HG03045 (cell line): ENCODE results near the gene CDKL2.
A peak's percentile ranks its signal among the peaks of the same experiment; 100 is the strongest.
"Not testable (repeated sequence)": the region's sequence is repeated elsewhere in the genome, so short reads cannot be mapped to it uniquely, and the experiment has no call there.

Experiments
- ATAC-seq: cut with Tn5 transposase; IDR thresholded peaks from one replicate; pipeline ENCODE4 v1.9.1; 2021; ENCODE audit warnings: mild to moderate bottlenecking, moderate library complexity; ENCODE audit not compliant: unreplicated experiment

Gene CDKL2

GRCh38 chr4:75630174-75630936 is at the start of gene CDKL2:
Gene CDKL2 (minus strand): TSS chr4:75630528. CDS start chr4:75625988, 4,540 bp downstream.
- peak; percentile 100 for ATAC-seq

DNA sequence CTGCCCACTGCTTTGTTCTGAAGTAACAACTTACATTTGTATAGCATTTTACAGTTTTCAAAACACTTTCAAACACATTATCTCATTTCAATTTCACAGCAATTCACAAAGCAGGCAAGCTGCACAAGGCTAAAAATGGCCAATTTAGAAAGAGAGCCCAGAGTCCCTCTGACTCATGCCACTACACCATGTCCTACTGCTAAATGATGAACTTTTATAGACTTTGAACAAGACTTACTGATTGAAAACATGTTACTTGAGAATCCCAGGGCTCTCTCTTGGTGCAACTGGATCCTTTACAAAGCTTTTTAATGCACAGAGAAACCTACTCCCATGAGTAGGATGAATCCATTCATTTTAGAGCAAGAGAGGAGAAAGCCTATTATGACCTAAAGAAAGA is 48.6 kb upstream of the CDKL2 start:
- ATAC-seq: no peak

DNA sequence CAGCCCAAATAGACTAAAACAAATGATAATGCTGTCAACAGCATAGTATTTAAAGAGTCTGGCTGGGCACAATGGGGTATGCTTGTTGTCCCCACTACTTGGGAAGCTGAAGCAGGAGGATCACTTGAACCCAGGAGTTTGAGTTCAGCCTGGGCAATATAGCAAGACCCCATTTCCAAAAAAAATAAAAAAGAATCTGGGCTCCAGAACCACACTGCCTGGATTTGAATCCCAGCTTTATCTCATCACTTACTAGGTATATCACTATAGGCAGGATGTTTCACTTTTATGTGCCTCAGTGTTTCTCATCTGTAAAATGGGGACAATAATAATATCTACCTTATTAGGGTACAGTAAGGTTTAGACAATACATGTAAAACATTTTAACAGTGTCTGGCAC is 48.1 kb upstream of the CDKL2 start:
- ATAC-seq: no peak

- ATAC-seq: no peak
These were observed 44.7 kb upstream of the CDKL2 start for GRCh38 chr4:75675004-75675531.

- no peak for ATAC-seq
These were observed 43.6 kb upstream of the CDKL2 start for GRCh38 chr4:75673959-75674328.

DNA sequence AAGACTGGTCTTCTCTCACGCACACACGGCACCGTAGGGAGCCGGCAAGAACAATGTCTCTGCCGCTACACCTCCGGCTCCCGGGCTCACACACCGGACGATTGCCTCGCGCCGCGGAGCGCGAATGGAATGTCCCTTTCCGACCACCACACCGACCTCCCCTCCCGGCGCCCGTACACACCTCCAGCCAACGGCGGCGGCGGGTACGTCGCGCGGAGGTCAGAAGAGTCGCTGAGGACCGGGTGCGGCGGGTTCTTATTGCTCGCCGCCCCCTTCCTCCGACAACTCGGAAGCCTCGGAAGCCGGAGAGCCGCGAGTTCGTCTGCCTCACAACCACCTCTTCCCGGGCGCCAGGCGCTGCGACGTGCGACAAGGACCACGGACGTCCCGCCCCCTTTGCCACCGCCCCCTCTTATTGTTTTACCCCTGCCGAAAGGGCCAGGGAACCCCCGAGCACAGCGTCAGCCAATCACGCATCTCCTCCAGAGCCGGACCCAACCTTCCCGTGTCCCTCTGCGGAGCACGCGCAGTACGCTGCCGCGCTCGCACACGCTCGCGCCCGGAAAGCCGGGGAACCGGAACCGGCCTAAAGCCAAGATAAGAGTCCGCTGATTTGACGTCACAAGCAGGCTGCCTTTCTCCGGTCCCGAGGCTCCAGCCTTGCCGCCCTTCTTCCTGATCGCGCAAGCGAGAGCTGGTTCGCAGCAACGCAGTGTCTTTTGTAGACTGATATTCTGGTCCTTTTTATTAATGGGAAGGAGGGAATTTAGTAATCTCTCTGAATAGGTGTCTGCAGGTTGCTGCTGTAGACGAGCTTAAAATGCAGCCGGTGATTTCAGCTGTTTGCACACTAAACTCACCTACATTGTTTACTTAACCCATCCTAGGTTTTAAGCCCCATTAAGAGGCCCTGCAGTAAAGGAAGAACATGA is 43.0 kb upstream of the CDKL2 start, which contains the start of gene G3BP2:
Gene G3BP2 (minus strand): TSS at position 385 of the 932 bp plus-strand sequence. CDS start 11,386 bp downstream, outside the sequence.
- ATAC-seq: peak; percentile 95

- peak; percentile 24 for ATAC-seq
These were observed 42.2 kb upstream of the CDKL2 start for GRCh38 chr4:75672461-75673026.

DNA sequence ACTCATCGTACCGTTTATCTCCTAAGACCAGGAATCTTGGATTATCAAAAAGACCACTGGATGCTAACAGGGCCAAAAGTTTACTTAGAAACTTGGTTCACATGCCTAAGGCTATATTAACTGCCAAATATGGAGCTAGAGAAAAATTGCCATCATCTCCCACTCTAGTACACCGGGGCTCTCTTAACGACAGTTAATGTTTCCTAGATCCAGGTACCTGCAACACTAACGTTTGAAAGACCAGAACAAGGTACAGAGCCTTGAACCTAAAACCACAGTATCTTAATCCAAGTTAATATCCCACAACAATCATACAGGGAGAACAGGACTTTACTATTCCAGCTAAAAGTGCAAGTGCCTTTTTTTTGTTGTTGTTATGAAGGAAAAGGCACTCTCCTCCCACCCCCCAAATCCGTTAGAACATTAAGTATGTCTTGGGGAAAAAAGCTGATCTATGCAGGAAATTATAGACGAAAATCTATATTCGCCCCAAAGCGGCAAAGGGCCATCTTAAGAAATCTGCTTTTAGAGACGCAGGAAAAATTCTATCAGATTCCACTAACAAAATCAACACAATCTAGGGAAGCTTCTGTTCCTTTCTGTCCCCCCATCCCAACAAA is 41.6 kb upstream of the CDKL2 start:
- ATAC-seq: no peak

GRCh38 chr4:75668596-75668995 is 38.3 kb upstream of the CDKL2 start:
- ATAC-seq: no peak

GRCh38 chr4:75667636-75668035 is 37.3 kb upstream of the CDKL2 start:
- not testable (repeated sequence) for ATAC-seq

DNA sequence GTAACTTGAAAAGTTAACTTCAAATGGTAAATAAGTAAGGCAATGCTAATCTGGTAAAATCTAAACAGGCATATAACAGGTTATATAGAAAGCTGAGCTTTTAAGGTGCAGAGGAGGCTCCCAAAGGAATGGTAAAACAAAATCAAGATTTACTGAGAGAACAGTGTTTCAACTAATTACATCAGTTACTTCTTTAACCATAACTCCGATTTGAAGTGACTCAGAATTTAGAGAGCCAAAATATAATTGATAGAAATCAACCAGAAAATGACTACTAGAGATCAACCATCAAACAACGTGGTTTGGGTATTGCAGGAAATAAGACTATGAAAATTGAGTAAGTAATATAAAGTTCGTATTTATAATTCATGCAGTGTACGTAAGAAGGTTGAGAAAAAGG is 36.0 kb upstream of the CDKL2 start:
- ATAC-seq: no peak

GRCh38 chr4:75664604-75665003 is 34.3 kb upstream of the CDKL2 start:
- ATAC-seq: not testable (repeated sequence)

DNA sequence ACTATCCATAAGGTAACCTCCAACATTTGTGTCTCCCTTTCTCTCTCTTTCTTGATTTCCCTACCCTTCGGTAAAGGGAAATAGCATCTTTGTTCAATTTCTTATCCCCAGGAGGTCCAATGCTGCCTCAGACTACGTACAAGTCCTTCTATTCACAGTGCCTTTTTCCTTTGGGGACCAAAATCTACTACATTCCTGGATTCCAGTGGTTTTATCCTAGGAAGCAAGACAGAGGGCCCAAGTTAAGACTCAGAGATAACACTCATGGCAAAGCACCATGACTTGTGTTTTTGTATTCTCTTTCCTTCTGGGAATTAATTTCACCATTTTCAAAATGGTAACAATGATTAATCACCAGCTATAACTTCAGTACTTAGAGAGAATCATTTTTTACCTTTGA is 32.3 kb upstream of the CDKL2 start:
- ATAC-seq: no peak

- ATAC-seq: no peak
These were observed 30.2 kb upstream of the CDKL2 start for GRCh38 chr4:75660491-75660890.

- no peak for ATAC-seq
These were observed 29.2 kb upstream of the CDKL2 start for GRCh38 chr4:75659512-75660031.

DNA sequence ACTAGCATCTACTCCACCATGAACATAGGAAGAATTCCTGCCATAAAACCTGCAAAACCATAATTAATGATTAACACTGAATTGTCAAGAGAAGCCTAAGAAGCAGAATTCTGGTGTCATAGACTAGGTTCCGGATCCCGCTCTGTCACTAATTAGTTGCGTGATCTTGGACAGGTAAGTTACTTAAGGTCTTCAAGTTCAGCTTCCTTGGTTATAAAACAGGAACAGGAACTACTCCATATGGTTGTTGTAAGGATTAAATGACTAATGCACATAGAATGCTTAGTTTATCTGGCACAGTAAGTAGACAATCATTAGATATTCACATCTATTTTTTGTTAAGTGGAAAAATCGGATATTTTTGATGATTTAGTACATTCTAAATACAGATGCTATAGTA is 28.5 kb upstream of the CDKL2 start:
- no peak for ATAC-seq

GRCh38 chr4:75655562-75655961 is 25.2 kb upstream of the CDKL2 start:
- no peak for ATAC-seq

GRCh38 chr4:75654905-75655304 is 24.6 kb upstream of the CDKL2 start:
- no peak for ATAC-seq

DNA sequence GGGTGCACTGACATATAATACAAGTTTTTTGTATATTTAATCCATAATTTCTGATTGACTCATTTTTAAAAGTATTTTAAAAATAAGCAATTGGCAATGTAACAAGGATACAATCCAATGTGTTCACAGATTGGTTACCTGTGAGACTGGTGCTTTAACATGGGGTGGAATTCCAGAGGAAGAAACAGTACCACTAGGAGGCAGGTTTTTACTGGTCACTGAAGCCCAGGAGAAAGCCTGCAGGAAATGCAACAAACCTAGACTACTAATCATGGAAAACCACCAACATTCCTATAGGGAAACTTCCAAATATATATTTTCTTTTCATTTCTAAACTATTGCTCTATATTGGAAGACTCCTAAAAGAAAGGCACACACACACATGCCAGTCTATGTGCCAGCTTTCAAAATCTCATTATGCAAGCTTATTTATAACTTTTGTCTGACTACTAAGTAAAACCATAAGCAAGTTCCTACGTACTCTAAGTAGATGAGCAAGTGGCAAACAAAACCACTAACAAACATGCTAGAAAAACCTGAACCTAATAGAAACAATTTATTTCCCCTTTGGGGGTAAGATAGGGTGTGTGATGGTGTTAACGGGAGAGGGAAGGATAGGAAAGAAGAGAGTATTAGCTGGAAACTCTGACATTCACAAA is 23.6 kb upstream of the CDKL2 start:
- ATAC-seq: no peak

- no peak for ATAC-seq
These were observed 13.8 kb upstream of the CDKL2 start for GRCh38 chr4:75644095-75644494.
